Measurements from ENCODE around the gene MMAA.
"Not testable (repeated sequence)": the region's sequence is repeated elsewhere in the genome, so short reads cannot be mapped to it uniquely, and the experiment has no call there.

The MMAA gene

GRCh38 chr4:145618932-145619638 is at the start of gene MMAA:
Gene MMAA (plus strand): TSS chr4:145619385. CDS start chr4:145639140, 19,755 bp downstream.
- in situ Hi-C loops (cut with MboI; ENCODE audit: low sequenced_read_pairs): no loop called here

GRCh38 chr4:145574546-145574945 is 44.6 kb upstream of the MMAA start:
- in situ Hi-C loops (cut with MboI; ENCODE audit: low sequenced_read_pairs): not testable (repeated sequence)

GRCh38 chr4:145580906-145581305 is 38.3 kb upstream of the MMAA start:
- in situ Hi-C loops (cut with MboI; ENCODE audit: low sequenced_read_pairs): no loop called here

GRCh38 chr4:145583191-145584055 is 35.8 kb upstream of the MMAA start:
- in situ Hi-C loops (cut with MboI; ENCODE audit: low sequenced_read_pairs): no loop called here

GRCh38 chr4:145587088-145587754 is 32.0 kb upstream of the MMAA start:
- in situ Hi-C loops (cut with MboI; ENCODE audit: low sequenced_read_pairs): no loop called here

GRCh38 chr4:145589381-145589780 is 29.8 kb upstream of the MMAA start:
- in situ Hi-C loops (cut with MboI; ENCODE audit: low sequenced_read_pairs): not testable (repeated sequence)

GRCh38 chr4:145589916-145590702 is 29.1 kb upstream of the MMAA start:
- in situ Hi-C loops (cut with MboI; ENCODE audit: low sequenced_read_pairs): no loop called here

GRCh38 chr4:145602129-145602760 is 16.9 kb upstream of the MMAA start:
- in situ Hi-C loops (cut with MboI; ENCODE audit: low sequenced_read_pairs): no loop called here

- in situ Hi-C loops (cut with MboI; ENCODE audit: low sequenced_read_pairs): no loop called here
Observed at GRCh38 chr4:145605941-145606340, 13.2 kb upstream of the MMAA start.

GRCh38 chr4:145609481-145610427 is 9.4 kb upstream of the MMAA start:
- in situ Hi-C loops (cut with MboI; ENCODE audit: low sequenced_read_pairs): no loop called here

GRCh38 chr4:145613566-145614232 is 5.5 kb upstream of the MMAA start:
- in situ Hi-C loops (cut with MboI; ENCODE audit: low sequenced_read_pairs): no loop called here

- in situ Hi-C loops (cut with MboI; ENCODE audit: low sequenced_read_pairs): no loop called here
Observed at GRCh38 chr4:145614233-145614610, 5.0 kb upstream of the MMAA start.

- in situ Hi-C loops (cut with MboI; ENCODE audit: low sequenced_read_pairs): no loop called here
Observed at GRCh38 chr4:145618210-145618931, 814 bp upstream of the MMAA start.

GRCh38 chr4:145619639-145619996 is 433 bp downstream of the MMAA start:
- in situ Hi-C loops (cut with MboI; ENCODE audit: low sequenced_read_pairs): no loop called here

- in situ Hi-C loops (cut with MboI; ENCODE audit: low sequenced_read_pairs): not testable (repeated sequence)
Observed at GRCh38 chr4:145622067-145622466, 2.9 kb downstream of the MMAA start.

GRCh38 chr4:145623831-145624230 is 4.6 kb downstream of the MMAA start:
- in situ Hi-C loops (cut with MboI; ENCODE audit: low sequenced_read_pairs): no loop called here

GRCh38 chr4:145625677-145626622 is 6.8 kb downstream of the MMAA start:
- in situ Hi-C loops (cut with MboI; ENCODE audit: low sequenced_read_pairs): no loop called here

All from hTERT RPE-1 (cell line).